Body of pancreas (tissue), 4 donors: ENCODE data around the gene USP2. TPM values are rescaled to one million over a fixed set of nuclear protein-coding genes. Genes with fewer than 3 reads are reported as not detected.
A peak's percentile ranks its signal among the peaks of the same experiment; 100 is the strongest.

ENCODE experiments used
- ATAC-seq: fragments of 150-250 bp; one replicate; pipeline ENCODE4 v1.9.1; 2016
- DNase-seq, 4 donors: peaks; one replicate each; pipeline ENCODE4 v3.0.0-alpha.2; 2019
- H3K27ac ChIP-seq, 4 donors: fragments of 200-600 bp; sonication (generic); 1 replicate in 3 of 4; 2 replicates in 1 of 4; pipeline versions ENCODE4 v1.5.1 to v1.6.1; 2016 to 2019; ENCODE audit warnings: mild to moderate bottlenecking in 1 of 4, mixed read lengths in 1 of 4, moderate library complexity in 1 of 4
- H3K27me3 ChIP-seq, 2 donors: fragments of 200-600 bp; sonication (generic); one replicate each; pipeline ENCODE4 v1.6.0; 2016; ENCODE audit warnings: mild to moderate bottlenecking in 1 of 2
- H3K36me3 ChIP-seq, 2 donors: fragments of 200-600 bp; sonication (generic); replicated peaks in 1 of 2; 2 replicates each; pipeline ENCODE4 v1.5.1; 2016; ENCODE audit warnings: low read depth in 2 of 2; ENCODE audit not compliant: insufficient read depth in 1 of 2
- H3K4me1 ChIP-seq: fragments of 200-600 bp; sonication (generic); one replicate; pipeline ENCODE4 v1.6.0; 2016
- H3K4me3 ChIP-seq, 2 donors: fragments of 200-600 bp; sonication (generic); 1 replicate in 1 of 2; 2 replicates in 1 of 2; pipeline ENCODE4 v1.5.1; 2016 to 2019
- H3K9me3 ChIP-seq, 3 donors: fragments of 200-600 bp; sonication (generic); 1 replicate in 2 of 3; 2 replicates in 1 of 3; pipeline ENCODE4 v1.5.1; 2016
- POLR2A ChIP-seq, 3 donors: fragments of 450-650 bp; IDR thresholded peaks; one replicate each; pipeline ENCODE4 v1.6.1; 2016; ENCODE audit warnings: antibody characterized with exemption in 3 of 3, mild to moderate bottlenecking in 2 of 3
- WGBS, 2 donors: methylation state at CpG; one replicate each; pipeline ENCODE4 v1.1.5; 2017; 5-methylcytosine and 5-hydroxymethylcytosine counted together
- intact Hi-C: fragments of 100-400 bp; cut with DNase I; formaldehyde crosslinking; loops from one replicate; pipeline ENCODE4 v1.15.1; 2023
- total RNA-seq, 2 donors: library from RNA; depleted of rRNA; stranded (reverse); fragments of >200 nt; gene quantifications; one replicate each; pipeline ENCODE4 v1.1.0, GENCODE V29; 2016
- TF ChIP-seq, protein P1 (sequence below), 7 experiments: fragments of 450-650 bp in 4 of 7; fragments of 200-600 bp in 3 of 7; sonication (generic) in 3 of 7; IDR thresholded peaks; one replicate each; pipeline ENCODE4 v1.5.1; 2016 to 2019; ENCODE audit warnings: antibody characterized with exemption in 7 of 7

USP2 gene
- total RNA-seq, 2 donors from 2014 or later, result 3.9 to 19.4 TPM

DNA sequence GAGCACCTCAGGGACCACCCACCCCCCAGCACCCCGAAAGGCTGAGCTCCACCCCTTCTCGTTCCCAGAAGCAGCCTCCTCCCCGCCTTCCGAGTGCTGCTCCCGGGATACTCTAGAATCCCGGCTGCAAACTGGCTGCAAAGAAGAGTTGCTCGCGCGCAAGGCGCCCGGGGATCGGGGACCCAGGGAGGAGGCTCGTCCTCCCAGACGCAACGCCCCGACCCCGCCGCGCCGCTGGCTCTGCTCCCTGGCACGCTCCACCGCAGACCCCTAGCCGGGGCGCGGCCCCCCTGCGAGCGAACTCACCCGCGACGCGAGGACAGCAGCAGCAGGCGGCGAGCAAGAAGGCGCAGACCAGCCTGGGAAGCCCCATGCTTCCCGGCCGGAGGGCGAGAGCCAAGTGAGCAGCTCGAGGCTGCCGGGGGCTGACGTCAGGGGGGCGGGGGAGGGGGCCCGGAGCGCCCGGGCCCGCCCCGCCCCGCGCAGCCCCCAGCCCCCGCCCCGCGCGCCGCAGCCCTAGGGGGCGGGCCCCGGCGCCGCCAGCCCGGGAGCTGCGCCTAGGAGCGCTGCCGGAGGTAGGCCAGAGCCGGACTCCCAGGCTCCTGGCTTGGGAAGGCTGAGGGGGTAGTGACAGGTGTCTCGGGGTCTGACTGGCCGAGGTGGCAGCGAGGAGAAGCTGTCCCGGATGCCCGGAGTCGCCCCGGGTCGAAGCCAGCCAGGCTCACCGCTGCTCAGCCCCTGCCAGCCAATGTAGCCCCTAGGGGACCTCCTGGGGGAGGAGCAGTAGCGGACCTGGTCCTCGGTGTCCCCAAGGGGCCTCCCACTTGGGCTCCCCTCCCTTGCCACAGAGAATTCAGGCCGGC lies 64.5 kb downstream of the USP2 start, which contains the start of gene MCAM:
TSS of gene MCAM (minus strand) at position 402 of the 863 bp plus-strand sequence. CDS start at position 373, 29 bp downstream.
- peaks cover 53% of the 10 kb centered on the region for H3K4me1 ChIP-seq
- H3K27ac ChIP-seq, result peak within 1 kb of the TSS; percentile 74 to 80 (median 78)
- 5% methylated on average over 58 of the region's 74 CpGs; no CpG with 5 or more reads in 1 of the 2 donors for WGBS, 2 donors
- H3K9me3 ChIP-seq, result no peaks in the 10 kb centered on the region
- H3K27me3 ChIP-seq, result peaks cover 0 to 7% of the 10 kb centered on the region in 2 donors
- DNase-seq, result peak in 3 of 4 donors; percentile 11 to 44 (median 41)
- TF ChIP-seq POLR2A (IDR thresholded peaks at IDR 0.05), result peak; percentile 40 to 60 (median 50)
- TF ChIP-seq, protein P1, sequence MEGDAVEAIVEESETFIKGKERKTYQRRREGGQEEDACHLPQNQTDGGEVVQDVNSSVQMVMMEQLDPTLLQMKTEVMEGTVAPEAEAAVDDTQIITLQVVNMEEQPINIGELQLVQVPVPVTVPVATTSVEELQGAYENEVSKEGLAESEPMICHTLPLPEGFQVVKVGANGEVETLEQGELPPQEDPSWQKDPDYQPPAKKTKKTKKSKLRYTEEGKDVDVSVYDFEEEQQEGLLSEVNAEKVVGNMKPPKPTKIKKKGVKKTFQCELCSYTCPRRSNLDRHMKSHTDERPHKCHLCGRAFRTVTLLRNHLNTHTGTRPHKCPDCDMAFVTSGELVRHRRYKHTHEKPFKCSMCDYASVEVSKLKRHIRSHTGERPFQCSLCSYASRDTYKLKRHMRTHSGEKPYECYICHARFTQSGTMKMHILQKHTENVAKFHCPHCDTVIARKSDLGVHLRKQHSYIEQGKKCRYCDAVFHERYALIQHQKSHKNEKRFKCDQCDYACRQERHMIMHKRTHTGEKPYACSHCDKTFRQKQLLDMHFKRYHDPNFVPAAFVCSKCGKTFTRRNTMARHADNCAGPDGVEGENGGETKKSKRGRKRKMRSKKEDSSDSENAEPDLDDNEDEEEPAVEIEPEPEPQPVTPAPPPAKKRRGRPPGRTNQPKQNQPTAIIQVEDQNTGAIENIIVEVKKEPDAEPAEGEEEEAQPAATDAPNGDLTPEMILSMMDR (IDR thresholded peaks at IDR 0.05), result no peak
- peak; percentile 23 for ATAC-seq
- peak within 1 kb of the TSS in 1 of 2 donors; percentile 41 for H3K4me3 ChIP-seq
- intact Hi-C loops, result no loop called here
- no peaks in the 10 kb centered on the region for H3K36me3 ChIP-seq

DNA sequence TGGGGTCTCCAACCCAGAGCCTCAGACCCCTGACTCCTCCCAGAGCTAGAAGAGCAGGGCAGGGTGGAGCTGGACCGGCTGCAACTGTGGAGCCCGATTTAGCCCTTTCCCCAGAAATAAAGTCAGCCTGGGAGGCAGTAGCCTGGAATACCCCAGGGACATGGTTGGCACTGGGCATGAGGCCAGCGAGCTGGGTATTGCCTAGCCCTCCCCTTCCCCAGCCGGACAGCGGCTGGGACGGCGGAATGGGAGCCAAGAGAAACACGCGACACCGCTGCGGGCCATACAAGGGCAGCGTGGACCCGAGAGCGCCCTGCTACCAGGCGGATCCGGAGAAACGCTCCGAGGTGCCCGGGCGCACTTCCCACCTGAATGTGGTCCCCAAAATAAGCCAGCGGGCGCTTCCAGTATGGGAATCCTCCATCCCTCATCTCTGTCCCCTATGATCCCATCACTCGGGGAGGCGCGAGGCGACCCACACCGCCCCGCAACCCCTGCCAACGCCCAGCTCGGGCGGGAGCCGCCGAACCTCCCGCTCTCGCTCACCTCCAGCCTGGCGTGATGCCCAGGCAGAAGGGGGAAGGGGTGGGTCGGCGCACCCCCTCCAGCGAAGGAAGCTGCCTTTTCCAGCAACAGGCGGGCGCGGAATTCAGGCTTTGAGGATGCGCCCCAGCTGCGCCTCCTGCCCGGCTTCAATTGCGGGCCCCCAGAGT lies 65.3 kb downstream of the USP2 start:
- TF ChIP-seq POLR2A (IDR thresholded peaks at IDR 0.05), result no peak
- TF ChIP-seq, protein P1 (IDR thresholded peaks at IDR 0.05), result no peak
- intact Hi-C loops, result no loop called here
- Histone ChIP-seq H3K27me3 (peaks cover 0 to 7% of the 10 kb centered on the region in 2 donors), H3K27ac (peak overlapping the region; percentile 74 to 80 (median 78)), H3K4me3 (no peak overlapping the region), H3K4me1 (peaks cover 45% of the 10 kb centered on the region), H3K36me3 (no peaks in the 10 kb centered on the region), H3K9me3 (no peaks in the 10 kb centered on the region)
- WGBS, 2 donors, result 2% methylated on average over 45 of the region's 46 CpGs; no CpG with 5 or more reads in 1 of the 2 donors
- ATAC-seq (peak; percentile 25), DNase-seq (peak; percentile 53 to 69 (median 62))

DNA sequence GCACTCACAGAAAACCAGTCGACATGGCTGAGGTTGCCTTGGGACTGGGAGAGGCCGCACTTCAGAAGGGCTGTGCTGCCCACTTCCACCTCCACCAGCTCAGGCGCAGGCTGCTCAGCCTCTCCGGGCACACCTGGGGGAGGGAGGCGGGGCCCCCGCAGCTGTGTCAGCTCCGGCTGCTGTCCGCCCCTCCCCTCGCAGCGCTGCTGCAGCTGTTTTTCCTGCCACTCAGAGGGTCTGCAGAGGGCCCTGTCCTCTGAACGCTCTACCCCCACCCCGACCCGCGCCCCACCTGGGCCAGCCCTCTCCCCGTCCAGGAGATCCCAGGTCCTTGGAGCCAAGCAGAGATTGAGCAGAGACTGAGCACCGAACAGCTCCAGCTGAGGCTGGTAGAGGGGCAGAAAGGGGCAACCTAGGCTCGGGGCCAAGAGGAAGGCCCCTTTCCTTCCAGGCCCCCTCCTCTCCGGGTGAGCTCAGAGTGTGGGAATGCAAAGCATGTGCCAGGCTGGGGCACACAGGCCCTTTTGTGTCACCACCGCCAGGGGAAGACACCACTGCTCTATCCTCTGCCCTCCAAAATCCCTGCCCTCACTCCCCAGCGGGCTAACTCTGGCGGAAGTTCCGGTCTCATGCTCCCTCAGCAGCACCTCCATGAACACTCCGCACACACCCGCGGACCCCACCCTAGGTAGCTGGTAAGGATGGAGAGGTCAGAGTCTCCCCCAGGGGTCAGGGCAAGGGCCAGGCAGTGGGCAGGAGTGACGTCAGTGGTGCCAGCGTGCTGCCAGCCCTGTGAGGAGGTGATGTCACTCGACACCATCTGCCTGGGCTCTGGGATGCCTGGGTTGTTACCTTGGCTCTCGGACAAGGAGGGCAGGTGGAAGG lies 66.1 kb downstream of the USP2 start:
- intact Hi-C loops, result no loop called here
- Histone ChIP-seq H3K36me3 (no peaks in the 10 kb centered on the region), H3K27me3 (peaks cover 0 to 7% of the 10 kb centered on the region in 2 donors), H3K4me1 (peaks cover 38% of the 10 kb centered on the region), H3K9me3 (no peaks in the 10 kb centered on the region), H3K27ac (peak overlapping the region; percentile 74 to 80 (median 78)), H3K4me3 (no peak overlapping the region)
- peak; percentile 71 for ATAC-seq
- peak; percentile 44 to 74 (median 64) for TF ChIP-seq POLR2A (IDR thresholded peaks at IDR 0.05)
- TF ChIP-seq, protein P1 (IDR thresholded peaks at IDR 0.05), result peak in 4 of 7 experiments; percentile 43 to 50 (median 46)
- DNase-seq, result peak; percentile 56 to 77 (median 61)
- 4 to 10% methylated on average over 9 to 29 of the region's 29 CpGs for WGBS, 2 donors

DNA sequence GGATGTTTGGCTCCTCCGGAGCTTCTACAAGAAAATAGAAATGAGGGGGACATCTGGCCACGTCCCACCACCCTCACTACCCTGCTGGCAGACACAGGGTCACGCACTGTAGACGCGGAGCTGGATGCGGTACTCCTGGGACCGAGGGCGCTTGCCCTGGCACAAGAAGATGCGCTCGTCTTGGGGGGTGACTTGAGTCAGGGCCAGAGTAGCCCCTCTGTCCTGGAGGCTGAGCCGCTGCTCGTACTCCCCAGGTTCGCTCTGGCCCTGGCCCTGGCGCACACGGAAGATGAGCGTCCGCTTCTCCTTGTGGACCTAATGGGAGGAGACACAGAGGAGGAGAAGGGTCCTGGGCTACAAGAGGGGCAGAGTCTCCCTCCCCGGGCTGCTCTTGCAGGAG lies 66.8 kb downstream of the USP2 start:
- intact Hi-C loops, result no loop called here
- no peaks in the 10 kb centered on the region for H3K9me3 ChIP-seq
- ATAC-seq, result no peak
- H3K36me3 ChIP-seq, result no peaks in the 10 kb centered on the region
- peaks cover 0 to 7% of the 10 kb centered on the region in 2 donors for H3K27me3 ChIP-seq
- no peak for DNase-seq
- no peak overlapping the region for H3K4me3 ChIP-seq
- TF ChIP-seq, protein P1 (IDR thresholded peaks at IDR 0.05), result no peak
- TF ChIP-seq POLR2A (IDR thresholded peaks at IDR 0.05), result no peak
- H3K27ac ChIP-seq, result peak overlapping the region; percentile 74 to 80 (median 78)
- peaks cover 38% of the 10 kb centered on the region for H3K4me1 ChIP-seq
- 17 to 59% methylated on average over 1 to 18 of the region's 18 CpGs for WGBS, 2 donors
